GM11168 (cell line): ENCODE results near the gene SYT9.

Source experiments
- in situ Hi-C: fragments of 300-500 bp; cut with MboI; formaldehyde crosslinking; loops from one replicate; pipeline ENCODE4 v1.12.0; 2022; ENCODE audit warnings: low sequenced_read_pairs; ENCODE audit not compliant: unreplicated experiment

SYT9 gene

GRCh38 chr11:7450836-7451235 is 199.1 kb downstream of the SYT9 start:
- in situ Hi-C loops, result no loop called here

- in situ Hi-C loops, result no loop called here
Measured at GRCh38 chr11:7451520-7451919, 199.8 kb downstream of the SYT9 start.

GRCh38 chr11:7451952-7452494 is 200.3 kb downstream of the SYT9 start:
- in situ Hi-C loops, result no loop called here

- in situ Hi-C loops, result no loop called here
Measured at GRCh38 chr11:7454854-7455253, 203.2 kb downstream of the SYT9 start.

GRCh38 chr11:7457211-7457610 is 205.5 kb downstream of the SYT9 start:
- in situ Hi-C loops, result no loop called here

- in situ Hi-C loops, result no loop called here
Measured at GRCh38 chr11:7462706-7463105, 211.0 kb downstream of the SYT9 start.

GRCh38 chr11:7467652-7468051 is 215.9 kb downstream of the SYT9 start:
- in situ Hi-C loops, result no loop called here

GRCh38 chr11:7469351-7469865 is 217.7 kb downstream of the SYT9 start:
- in situ Hi-C loops, result no loop called here

- in situ Hi-C loops, result no loop called here
Measured at GRCh38 chr11:7471071-7471470, 219.4 kb downstream of the SYT9 start.

GRCh38 chr11:7473717-7474116 is 222.0 kb downstream of the SYT9 start:
- in situ Hi-C loops, result no loop called here

GRCh38 chr11:7480113-7480512 is 228.4 kb downstream of the SYT9 start:
- in situ Hi-C loops, result no loop called here

GRCh38 chr11:7484131-7484530 is 232.4 kb downstream of the SYT9 start:
- in situ Hi-C loops, result no loop called here

GRCh38 chr11:7484645-7485044 is 232.9 kb downstream of the SYT9 start:
- in situ Hi-C loops, result no loop called here

- in situ Hi-C loops, result no loop called here
Measured at GRCh38 chr11:7485186-7486097, 233.7 kb downstream of the SYT9 start, which contains the start of gene OLFML1. OLFML1 (plus strand) TSS chr11:7485506; CDS start chr11:7485876, 370 bp downstream.

GRCh38 chr11:7486098-7486780 is 234.5 kb downstream of the SYT9 start:
- in situ Hi-C loops, result no loop called here

GRCh38 chr11:7486781-7487140 is 235.1 kb downstream of the SYT9 start:
- in situ Hi-C loops, result no loop called here

GRCh38 chr11:7487360-7487759 is 235.7 kb downstream of the SYT9 start:
- in situ Hi-C loops, result no loop called here

GRCh38 chr11:7488681-7489080 is 237.0 kb downstream of the SYT9 start:
- in situ Hi-C loops, result no loop called here

- in situ Hi-C loops, result no loop called here
Measured at GRCh38 chr11:7489376-7489775, 237.7 kb downstream of the SYT9 start.

GRCh38 chr11:7490054-7490453 is 238.3 kb downstream of the SYT9 start:
- in situ Hi-C loops, result no loop called here

GRCh38 chr11:7490535-7490934 is 238.8 kb downstream of the SYT9 start:
- in situ Hi-C loops, result no loop called here
